Measurements from ENCODE around the gene ITGBL1.

DNA sequence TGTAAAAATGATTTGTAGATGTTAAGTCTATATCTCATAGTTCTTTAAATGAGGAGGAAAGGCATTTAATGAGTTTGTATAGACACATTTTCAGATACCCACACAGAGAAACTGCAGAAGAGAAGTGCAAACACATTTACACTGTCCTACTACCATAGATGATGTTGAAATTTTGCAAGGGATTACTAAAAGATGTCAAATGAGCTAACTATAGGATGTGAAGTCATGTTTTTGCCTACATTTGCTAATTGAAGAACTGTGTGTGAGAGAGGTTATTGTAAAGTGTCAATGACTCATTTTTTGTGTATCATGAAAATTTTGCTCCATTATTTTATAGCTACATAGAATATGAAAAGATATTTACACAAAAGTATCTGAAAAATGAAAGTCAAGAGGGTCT, 178.9 kb downstream of the ITGBL1 start:
- TF ChIP-seq EZH2phosphoT487 (IDR thresholded peaks at IDR 0.05; ENCODE audit: borderline replicate concordance, low read length) (no peak), EZH2 (IDR thresholded peaks at IDR 0.05; ENCODE audit: low read length, unreplicated experiment) (no peak)
- TF ChIP-seq, protein P1, sequence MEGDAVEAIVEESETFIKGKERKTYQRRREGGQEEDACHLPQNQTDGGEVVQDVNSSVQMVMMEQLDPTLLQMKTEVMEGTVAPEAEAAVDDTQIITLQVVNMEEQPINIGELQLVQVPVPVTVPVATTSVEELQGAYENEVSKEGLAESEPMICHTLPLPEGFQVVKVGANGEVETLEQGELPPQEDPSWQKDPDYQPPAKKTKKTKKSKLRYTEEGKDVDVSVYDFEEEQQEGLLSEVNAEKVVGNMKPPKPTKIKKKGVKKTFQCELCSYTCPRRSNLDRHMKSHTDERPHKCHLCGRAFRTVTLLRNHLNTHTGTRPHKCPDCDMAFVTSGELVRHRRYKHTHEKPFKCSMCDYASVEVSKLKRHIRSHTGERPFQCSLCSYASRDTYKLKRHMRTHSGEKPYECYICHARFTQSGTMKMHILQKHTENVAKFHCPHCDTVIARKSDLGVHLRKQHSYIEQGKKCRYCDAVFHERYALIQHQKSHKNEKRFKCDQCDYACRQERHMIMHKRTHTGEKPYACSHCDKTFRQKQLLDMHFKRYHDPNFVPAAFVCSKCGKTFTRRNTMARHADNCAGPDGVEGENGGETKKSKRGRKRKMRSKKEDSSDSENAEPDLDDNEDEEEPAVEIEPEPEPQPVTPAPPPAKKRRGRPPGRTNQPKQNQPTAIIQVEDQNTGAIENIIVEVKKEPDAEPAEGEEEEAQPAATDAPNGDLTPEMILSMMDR (conservative IDR thresholded peaks at IDR 0.05; ENCODE audit: low read depth, low read length) = no peak
